ENCODE data around the gene PRAF2. TPM values are rescaled to one million over a fixed set of nuclear protein-coding genes. Genes with fewer than 3 reads are reported as not detected.

PRAF2 gene
- total and polyA plus RNA-seq, 9 of the 15 experiments (the other 6 are each of a cell fraction or from before 2014, with no cell fraction given) = 0.24 to 5.7 (median 2.0) TPM

- TF ChIP-seq, protein P1, sequence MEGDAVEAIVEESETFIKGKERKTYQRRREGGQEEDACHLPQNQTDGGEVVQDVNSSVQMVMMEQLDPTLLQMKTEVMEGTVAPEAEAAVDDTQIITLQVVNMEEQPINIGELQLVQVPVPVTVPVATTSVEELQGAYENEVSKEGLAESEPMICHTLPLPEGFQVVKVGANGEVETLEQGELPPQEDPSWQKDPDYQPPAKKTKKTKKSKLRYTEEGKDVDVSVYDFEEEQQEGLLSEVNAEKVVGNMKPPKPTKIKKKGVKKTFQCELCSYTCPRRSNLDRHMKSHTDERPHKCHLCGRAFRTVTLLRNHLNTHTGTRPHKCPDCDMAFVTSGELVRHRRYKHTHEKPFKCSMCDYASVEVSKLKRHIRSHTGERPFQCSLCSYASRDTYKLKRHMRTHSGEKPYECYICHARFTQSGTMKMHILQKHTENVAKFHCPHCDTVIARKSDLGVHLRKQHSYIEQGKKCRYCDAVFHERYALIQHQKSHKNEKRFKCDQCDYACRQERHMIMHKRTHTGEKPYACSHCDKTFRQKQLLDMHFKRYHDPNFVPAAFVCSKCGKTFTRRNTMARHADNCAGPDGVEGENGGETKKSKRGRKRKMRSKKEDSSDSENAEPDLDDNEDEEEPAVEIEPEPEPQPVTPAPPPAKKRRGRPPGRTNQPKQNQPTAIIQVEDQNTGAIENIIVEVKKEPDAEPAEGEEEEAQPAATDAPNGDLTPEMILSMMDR (IDR thresholded peaks at IDR 0.05 in 2 of 3, conservative IDR thresholded peaks at IDR 0.05 in 1 of 3; ENCODE audit: insufficient read depth in 2 of 3, low read depth in 1 of 3, low read length in 3 of 3) = peak; percentile 8 to 37 (median 17); a peak in 2 of 6 replicates
Observed at GRCh38 chrX:49120091-49120490, 46.3 kb upstream of the PRAF2 start (continued).

GRCh38 chrX:49117581-49117980 is 43.8 kb upstream of the PRAF2 start:
- Histone ChIP-seq H3K9ac (ENCODE audit: insufficient read depth in 1 of 2, low read depth in 2 of 2, low read length in 2 of 2) (peak overlapping the region in 1 of 2 experiments; percentile 45; a peak in 1 of 4 replicates), H3K4me1 (replicated peaks in 1 of 2; ENCODE audit: control insufficient read depth in 2 of 2, insufficient read depth in 2 of 2, low read length in 2 of 2) (peaks cover 0 to 9% of the 10 kb centered on the region in 2 experiments; a peak in 4 of 5 replicates), H2AFZ (ENCODE audit: low read depth, low read length) (no peak overlapping the region), H3K36me3 (ENCODE audit: control insufficient read depth, insufficient read depth, low read length) (peaks cover 80% of the 10 kb centered on the region), H4K20me1 (replicated peaks; ENCODE audit: control insufficient read depth, insufficient read depth, low read length) (no peaks in the 10 kb centered on the region), H3K9me1 (ENCODE audit: control insufficient read depth, insufficient read depth, low read length) (no peaks in the 10 kb centered on the region), H3K4me2 (ENCODE audit: insufficient read depth, low read length) (no peak overlapping the region), H3K79me2 (ENCODE audit: control insufficient read depth, insufficient read depth, low read length) (peaks cover 5% of the 10 kb centered on the region), H3K27me3 (ENCODE audit: control insufficient read depth in 2 of 2, insufficient read depth in 2 of 2, low read length in 2 of 2) (no peaks in the 10 kb centered on the region), H3K9me3 (replicated peaks; ENCODE audit: control insufficient read depth, insufficient read depth, low read depth, low read length) (no peaks in the 10 kb centered on the region), H3K4me3 (no peak overlapping the region), H3K27ac (ENCODE audit: extremely low read depth, low read depth, low read length) (no peak overlapping the region)
- POLR2A ChIA-PET = interaction anchor here (0.6 kb wide), 1 partner anchor 60 kb away, joined by 3 read pairs; no protein-coding TSS in a partner anchor
- CTCF ChIA-PET (ENCODE audit: low intra/inter-chr PET ratio) = no interaction called here
- BruUV-seq (replicated peaks) = no TSS peak
- intact Hi-C loops (cut with micrococcal nuclease) (no loop called here), in situ Hi-C loops (cut with MboI) (no loop called here)
- DNase-seq (ENCODE audit: extremely low read depth in 1 of 4, low spot score in 3 of 4) = no peak
- ATAC-seq = no peak
- WGBS (ENCODE audit: insufficient coverage, low coverage, missing lambda C conversion rate) = 60% methylated on average over 3 of the region's 6 CpGs
- no peak for FAIRE-seq
- TF ChIP-seq RNF2 (IDR thresholded peaks at IDR 0.05) (no peak), SP1 (CRISPR knock-in tag; IDR thresholded peaks at IDR 0.05) (no peak), TFAM (CRISPR knock-in tag; conservative IDR thresholded peaks at IDR 0.05) (no peak), MCM5 (IDR thresholded peaks at IDR 0.05; ENCODE audit: low read depth) (no peak), ZNF644 (tag; IDR thresholded peaks at IDR 0.05; ENCODE audit: low read depth) (no peak), PCBP1 (IDR thresholded peaks at IDR 0.05; ENCODE audit: low read depth, low read length, poor library complexity, severe bottlenecking) (no peak), NR2C2 (CRISPR knock-in tag; IDR thresholded peaks at IDR 0.05) (no peak), NR2C2 (tag; IDR thresholded peaks at IDR 0.05) (no peak), HINFP (tag; conservative IDR thresholded peaks at IDR 0.05; ENCODE audit: low read depth) (no peak), E2F5 (CRISPR knock-in tag; IDR thresholded peaks at IDR 0.05) (no peak), MECOM (CRISPR knock-in tag; IDR thresholded peaks at IDR 0.05) (no peak)
- TF ChIP-seq, protein P2, sequence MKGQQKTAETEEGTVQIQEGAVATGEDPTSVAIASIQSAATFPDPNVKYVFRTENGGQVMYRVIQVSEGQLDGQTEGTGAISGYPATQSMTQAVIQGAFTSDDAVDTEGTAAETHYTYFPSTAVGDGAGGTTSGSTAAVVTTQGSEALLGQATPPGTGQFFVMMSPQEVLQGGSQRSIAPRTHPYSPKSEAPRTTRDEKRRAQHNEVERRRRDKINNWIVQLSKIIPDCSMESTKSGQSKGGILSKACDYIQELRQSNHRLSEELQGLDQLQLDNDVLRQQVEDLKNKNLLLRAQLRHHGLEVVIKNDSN (CRISPR knock-in tag; IDR thresholded peaks at IDR 0.05) = no peak
- TF ChIP-seq, protein P3, sequence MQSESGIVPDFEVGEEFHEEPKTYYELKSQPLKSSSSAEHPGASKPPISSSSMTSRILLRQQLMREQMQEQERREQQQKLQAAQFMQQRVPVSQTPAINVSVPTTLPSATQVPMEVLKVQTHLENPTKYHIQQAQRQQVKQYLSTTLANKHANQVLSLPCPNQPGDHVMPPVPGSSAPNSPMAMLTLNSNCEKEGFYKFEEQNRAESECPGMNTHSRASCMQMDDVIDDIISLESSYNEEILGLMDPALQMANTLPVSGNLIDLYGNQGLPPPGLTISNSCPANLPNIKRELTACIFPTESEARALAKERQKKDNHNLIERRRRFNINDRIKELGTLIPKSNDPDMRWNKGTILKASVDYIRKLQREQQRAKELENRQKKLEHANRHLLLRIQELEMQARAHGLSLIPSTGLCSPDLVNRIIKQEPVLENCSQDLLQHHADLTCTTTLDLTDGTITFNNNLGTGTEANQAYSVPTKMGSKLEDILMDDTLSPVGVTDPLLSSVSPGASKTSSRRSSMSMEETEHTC (IDR thresholded peaks at IDR 0.05) = no peak
- TF ChIP-seq, protein P4, sequence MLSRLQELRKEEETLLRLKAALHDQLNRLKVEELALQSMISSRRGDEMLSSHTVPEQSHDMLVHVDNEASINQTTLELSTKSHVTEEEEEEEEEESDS (CRISPR knock-in tag; IDR thresholded peaks at IDR 0.05) = no peak
